Neutrophil (primary cell): ENCODE results near the gene DNMT3A.
"Not testable (repeated sequence)": the region's sequence is repeated elsewhere in the genome, so short reads cannot be mapped to it uniquely, and the experiment has no call there.

Source experiments
- H3K27ac ChIP-seq: fragments of 200-600 bp; sonication (generic); 2 replicates; pipeline ENCODE4 v1.5.1; 2016; ENCODE audit warnings: mild to moderate bottlenecking, moderate library complexity
- H3K27me3 ChIP-seq: fragments of 200-600 bp; sonication (generic); 2 replicates; pipeline ENCODE4 v1.6.0; 2016; ENCODE audit warnings: mild to moderate bottlenecking
- H3K36me3 ChIP-seq: fragments of 200-600 bp; sonication (generic); 2 replicates; pipeline ENCODE4 v1.5.1; 2017
- H3K4me1 ChIP-seq, 2 experiments: fragments of 200-600 bp in 1 of 2; sonication (generic) in 1 of 2; 1 replicate in 1 of 2; 2 replicates in 1 of 2; pipeline versions ENCODE4 v1.5.1 to v1.6.1; 2013 to 2016; ENCODE audit warnings: low read depth in 1 of 2, low read length in 1 of 2, mild to moderate bottlenecking in 1 of 2, moderate library complexity in 1 of 2; ENCODE audit not compliant: control insufficient read depth in 1 of 2, insufficient read depth in 1 of 2
- H3K4me3 ChIP-seq, 2 experiments: fragments of 200-600 bp in 1 of 2; sonication (generic) in 1 of 2; 1 replicate in 1 of 2; 2 replicates in 1 of 2; pipeline ENCODE4 v1.5.1; 2013 to 2016; ENCODE audit warnings: low read depth in 1 of 2, low read length in 1 of 2, mild to moderate bottlenecking in 1 of 2, moderate library complexity in 1 of 2
- H3K9me3 ChIP-seq: fragments of 200-600 bp; sonication (generic); 2 replicates; pipeline ENCODE4 v1.5.1; 2016
- TF ChIP-seq, protein P1 (sequence below): fragments of 200-600 bp; sonication (generic); IDR thresholded peaks from 2 replicates; pipeline ENCODE4 v1.5.1; 2016; ENCODE audit warnings: antibody characterized with exemption

The DNMT3A gene

DNA sequence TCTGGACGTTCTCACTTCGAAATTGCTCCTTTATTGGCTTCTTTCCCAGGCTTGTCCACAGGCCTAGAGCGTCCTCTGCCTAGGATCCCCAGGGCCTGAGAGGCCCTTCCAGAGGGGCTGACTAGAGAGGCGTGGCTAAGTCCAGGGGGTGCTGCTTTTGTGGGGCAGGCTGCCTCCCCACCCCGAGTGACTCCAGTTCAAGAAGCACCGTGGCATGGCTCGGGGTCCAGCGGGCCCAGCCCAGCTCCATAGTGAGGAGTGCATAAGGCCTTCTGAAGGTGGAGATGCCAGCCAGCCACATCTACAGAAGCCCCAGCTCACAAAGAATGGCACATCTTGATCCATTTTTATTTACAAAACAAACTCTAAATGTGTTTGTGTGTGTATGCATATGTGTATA, 128.5 kb downstream of the DNMT3A start:
- no peaks in the 10 kb centered on the region for H3K36me3 ChIP-seq
- TF ChIP-seq, protein P1, sequence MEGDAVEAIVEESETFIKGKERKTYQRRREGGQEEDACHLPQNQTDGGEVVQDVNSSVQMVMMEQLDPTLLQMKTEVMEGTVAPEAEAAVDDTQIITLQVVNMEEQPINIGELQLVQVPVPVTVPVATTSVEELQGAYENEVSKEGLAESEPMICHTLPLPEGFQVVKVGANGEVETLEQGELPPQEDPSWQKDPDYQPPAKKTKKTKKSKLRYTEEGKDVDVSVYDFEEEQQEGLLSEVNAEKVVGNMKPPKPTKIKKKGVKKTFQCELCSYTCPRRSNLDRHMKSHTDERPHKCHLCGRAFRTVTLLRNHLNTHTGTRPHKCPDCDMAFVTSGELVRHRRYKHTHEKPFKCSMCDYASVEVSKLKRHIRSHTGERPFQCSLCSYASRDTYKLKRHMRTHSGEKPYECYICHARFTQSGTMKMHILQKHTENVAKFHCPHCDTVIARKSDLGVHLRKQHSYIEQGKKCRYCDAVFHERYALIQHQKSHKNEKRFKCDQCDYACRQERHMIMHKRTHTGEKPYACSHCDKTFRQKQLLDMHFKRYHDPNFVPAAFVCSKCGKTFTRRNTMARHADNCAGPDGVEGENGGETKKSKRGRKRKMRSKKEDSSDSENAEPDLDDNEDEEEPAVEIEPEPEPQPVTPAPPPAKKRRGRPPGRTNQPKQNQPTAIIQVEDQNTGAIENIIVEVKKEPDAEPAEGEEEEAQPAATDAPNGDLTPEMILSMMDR: no peak
- H3K9me3 ChIP-seq: no peaks in the 10 kb centered on the region
- no peak overlapping the region for H3K27ac ChIP-seq
- peaks cover 10% of the 10 kb centered on the region for H3K27me3 ChIP-seq
- H3K4me1 ChIP-seq: peaks cover 12 to 14% of the 10 kb centered on the region in 2 experiments
- no peak overlapping the region for H3K4me3 ChIP-seq

DNA sequence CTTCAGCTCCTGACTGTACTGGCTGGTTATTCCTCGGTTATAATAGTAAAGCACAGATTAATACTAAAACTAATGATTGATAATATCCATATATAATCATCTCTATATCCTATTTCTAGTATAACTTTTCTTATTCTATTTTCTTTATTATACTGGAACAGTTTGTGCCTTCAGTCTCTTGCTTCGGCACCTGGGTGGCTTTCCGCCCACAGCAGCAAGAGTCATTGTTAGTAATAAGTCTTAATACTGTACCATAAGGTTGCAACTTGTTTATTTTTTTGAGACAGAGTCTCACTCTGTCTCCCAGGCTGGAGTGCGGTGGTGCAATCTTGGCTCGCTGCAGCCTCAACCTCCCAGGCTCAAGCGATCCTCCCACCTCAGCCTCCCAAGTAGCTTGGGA, 130.8 kb downstream of the DNMT3A start:
- not testable (repeated sequence) for H3K27me3 ChIP-seq, H3K4me1 ChIP-seq, H3K9me3 ChIP-seq, H3K27ac ChIP-seq, H3K36me3 ChIP-seq, H3K4me3 ChIP-seq

DNA sequence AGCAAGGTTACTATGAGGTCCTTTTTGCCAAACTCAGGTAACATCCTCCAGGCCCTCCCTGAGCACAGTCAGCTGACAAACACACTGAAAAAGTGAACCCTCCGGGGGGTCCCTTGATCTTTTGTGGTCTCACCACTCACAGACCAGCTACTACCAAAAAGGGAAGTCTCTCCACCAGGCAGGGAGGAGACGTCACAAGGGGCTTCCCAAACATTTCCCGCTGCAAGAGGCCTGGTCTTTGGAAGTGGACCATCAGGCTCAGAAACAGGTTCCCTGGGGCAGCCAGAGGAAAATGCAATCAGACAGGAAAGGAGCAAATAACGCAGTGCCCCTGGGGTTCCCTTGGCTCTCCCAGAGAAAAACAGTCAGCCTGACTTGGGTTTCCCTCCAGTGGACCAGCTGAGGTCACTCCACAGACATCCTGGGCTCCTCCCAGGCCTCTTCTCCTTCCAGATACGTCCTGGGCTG, 134.6 kb downstream of the DNMT3A start:
- peaks cover 13% of the 10 kb centered on the region for H3K27me3 ChIP-seq
- H3K36me3 ChIP-seq: no peaks in the 10 kb centered on the region
- no peak overlapping the region for H3K4me3 ChIP-seq
- TF ChIP-seq, protein P1: no peak
- H3K9me3 ChIP-seq: no peaks in the 10 kb centered on the region
- H3K4me1 ChIP-seq: peaks cover 7 to 9% of the 10 kb centered on the region in 2 experiments
- no peak overlapping the region for H3K27ac ChIP-seq

DNA sequence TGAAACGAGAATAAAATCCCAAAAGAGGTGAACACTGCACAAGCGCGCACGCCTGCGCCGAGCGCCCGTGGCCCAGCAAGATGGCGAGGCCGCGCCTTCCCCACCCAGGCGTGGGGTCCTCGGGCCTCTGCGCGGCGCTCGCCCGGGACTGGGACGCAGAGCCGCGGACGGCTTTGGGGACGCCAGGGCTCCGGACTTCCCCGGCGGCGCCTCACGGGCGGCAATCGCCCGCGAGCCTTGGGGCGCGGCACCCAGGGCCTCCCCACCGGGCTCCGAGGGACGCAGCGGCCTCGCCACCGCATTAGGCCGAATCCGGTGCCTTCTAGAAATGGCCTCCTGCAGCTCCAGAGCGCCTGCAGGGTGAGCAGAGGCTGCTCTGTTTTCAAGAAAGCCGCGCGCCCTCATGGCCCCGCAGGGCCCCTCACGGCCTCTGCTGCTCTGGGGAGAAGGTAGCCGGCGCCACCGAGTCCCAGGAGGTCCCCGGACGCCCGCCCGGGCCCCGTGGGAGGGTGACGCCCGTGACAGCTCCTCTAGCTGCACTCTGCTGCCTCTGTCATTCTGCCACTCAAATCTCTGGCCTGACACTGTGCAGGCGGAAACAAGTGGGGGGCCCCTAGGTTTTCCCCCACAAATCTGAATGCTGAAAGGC, 137.4 kb downstream of the DNMT3A start:
- TF ChIP-seq, protein P1: no peak
- H3K27ac ChIP-seq: no peak overlapping the region
- H3K4me3 ChIP-seq: no peak overlapping the region

DNA sequence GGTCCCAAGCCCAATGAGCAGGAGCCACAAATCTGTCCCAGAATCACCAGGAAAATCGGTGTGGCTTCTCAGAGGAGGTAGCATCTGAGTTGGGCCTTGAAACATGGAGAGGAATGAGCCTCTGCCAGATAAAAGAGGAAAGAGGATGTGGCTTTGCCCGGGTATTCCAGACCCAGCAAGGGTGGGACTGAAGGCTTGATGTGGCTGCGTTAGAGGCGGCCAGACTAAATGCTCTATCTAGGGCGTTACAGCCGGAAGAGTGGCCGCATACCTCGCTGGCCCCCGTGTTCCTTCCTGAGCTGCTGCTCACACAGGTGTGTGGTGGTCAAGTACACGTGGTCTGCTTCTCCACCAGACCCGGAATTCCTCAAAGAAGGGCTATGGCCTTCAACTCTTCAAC, 139.4 kb downstream of the DNMT3A start:
- Histone ChIP-seq H3K27ac (no peak overlapping the region), H3K36me3 (no peaks in the 10 kb centered on the region), H3K4me3 (no peak overlapping the region), H3K9me3 (no peaks in the 10 kb centered on the region), H3K27me3 (peaks cover 21% of the 10 kb centered on the region), H3K4me1 (peaks cover 4 to 13% of the 10 kb centered on the region in 2 experiments)
- TF ChIP-seq, protein P1: no peak

More for the DNA sequence above, 137.4 kb downstream of the DNMT3A start:
- Histone ChIP-seq H3K36me3 (no peaks in the 10 kb centered on the region), H3K9me3 (no peaks in the 10 kb centered on the region), H3K4me1 (peaks cover 4 to 9% of the 10 kb centered on the region in 2 experiments), H3K27me3 (peaks cover 13% of the 10 kb centered on the region)

DNA sequence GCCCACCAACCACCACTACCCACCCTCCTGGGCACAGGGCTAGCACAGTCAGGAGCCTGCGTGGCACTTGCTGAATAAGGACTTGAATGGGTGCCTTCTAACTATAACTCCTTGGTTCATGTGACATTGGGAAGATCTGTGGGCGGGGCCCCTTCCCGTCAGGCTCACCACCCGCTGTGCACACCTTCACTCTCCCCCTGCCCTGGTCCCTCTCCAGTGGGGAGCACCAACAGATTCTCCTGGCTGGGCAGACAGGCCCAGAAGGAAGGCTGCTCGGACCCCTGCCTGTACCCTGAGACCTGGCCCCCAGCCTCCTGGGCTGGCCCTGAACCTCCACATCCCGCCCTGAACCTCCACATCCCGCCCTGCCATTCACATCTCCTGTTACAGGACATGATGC, 139.9 kb downstream of the DNMT3A start:
- no peaks in the 10 kb centered on the region for H3K36me3 ChIP-seq
- peaks cover 21% of the 10 kb centered on the region for H3K27me3 ChIP-seq
- H3K9me3 ChIP-seq: no peaks in the 10 kb centered on the region
- peaks cover under 1 to 10% of the 10 kb centered on the region in 2 experiments for H3K4me1 ChIP-seq
- no peak overlapping the region for H3K4me3 ChIP-seq
- no peak overlapping the region for H3K27ac ChIP-seq
- TF ChIP-seq, protein P1: no peak
